HFF-Myc (cell line): ENCODE results near the gene CBL.

Experiments
- DNase-seq: peaks from one replicate; pipeline ENCODE4 v3.0.0-alpha.2; 2011; ENCODE audit warnings: low read depth; ENCODE audit errors: extremely low read depth
- H3K4me3 ChIP-seq: replicated peaks from 2 replicates; pipeline ENCODE4 v1.5.1; 2011; ENCODE audit warnings: low read depth, mild to moderate bottlenecking, control low read depth, low read length
- TF ChIP-seq, protein P1 (sequence below): IDR thresholded peaks from 2 replicates; pipeline ENCODE4 v1.5.1; 2012; ENCODE audit warnings: mild to moderate bottlenecking, low read depth, low read length, control low read depth; ENCODE audit errors: missing control alignments

The CBL gene

DNA sequence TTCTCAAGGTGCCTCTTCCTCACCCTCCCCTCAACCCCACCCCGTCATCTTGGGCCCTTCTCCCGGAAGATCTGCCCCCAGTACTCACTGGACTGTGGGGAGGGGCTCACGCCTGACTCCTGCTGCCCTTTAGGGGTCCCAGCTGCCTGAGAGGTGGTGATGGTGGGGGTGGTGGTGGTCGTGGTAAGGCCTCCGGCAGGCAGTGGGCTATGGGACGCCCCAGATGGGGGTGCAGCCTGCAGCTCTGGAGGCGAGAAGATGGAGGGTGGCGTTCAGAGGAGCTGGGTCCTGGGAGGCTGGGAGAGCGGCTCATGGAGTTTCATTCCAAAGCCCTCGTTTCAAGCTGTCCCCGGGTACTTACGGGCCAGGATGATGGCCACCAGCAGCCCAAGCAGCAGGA is 139.5 kb downstream of the CBL start:
- H3K4me3 ChIP-seq, result no peak overlapping the region
- no peak for DNase-seq
- TF ChIP-seq, protein P1, sequence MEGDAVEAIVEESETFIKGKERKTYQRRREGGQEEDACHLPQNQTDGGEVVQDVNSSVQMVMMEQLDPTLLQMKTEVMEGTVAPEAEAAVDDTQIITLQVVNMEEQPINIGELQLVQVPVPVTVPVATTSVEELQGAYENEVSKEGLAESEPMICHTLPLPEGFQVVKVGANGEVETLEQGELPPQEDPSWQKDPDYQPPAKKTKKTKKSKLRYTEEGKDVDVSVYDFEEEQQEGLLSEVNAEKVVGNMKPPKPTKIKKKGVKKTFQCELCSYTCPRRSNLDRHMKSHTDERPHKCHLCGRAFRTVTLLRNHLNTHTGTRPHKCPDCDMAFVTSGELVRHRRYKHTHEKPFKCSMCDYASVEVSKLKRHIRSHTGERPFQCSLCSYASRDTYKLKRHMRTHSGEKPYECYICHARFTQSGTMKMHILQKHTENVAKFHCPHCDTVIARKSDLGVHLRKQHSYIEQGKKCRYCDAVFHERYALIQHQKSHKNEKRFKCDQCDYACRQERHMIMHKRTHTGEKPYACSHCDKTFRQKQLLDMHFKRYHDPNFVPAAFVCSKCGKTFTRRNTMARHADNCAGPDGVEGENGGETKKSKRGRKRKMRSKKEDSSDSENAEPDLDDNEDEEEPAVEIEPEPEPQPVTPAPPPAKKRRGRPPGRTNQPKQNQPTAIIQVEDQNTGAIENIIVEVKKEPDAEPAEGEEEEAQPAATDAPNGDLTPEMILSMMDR, result no peak

DNA sequence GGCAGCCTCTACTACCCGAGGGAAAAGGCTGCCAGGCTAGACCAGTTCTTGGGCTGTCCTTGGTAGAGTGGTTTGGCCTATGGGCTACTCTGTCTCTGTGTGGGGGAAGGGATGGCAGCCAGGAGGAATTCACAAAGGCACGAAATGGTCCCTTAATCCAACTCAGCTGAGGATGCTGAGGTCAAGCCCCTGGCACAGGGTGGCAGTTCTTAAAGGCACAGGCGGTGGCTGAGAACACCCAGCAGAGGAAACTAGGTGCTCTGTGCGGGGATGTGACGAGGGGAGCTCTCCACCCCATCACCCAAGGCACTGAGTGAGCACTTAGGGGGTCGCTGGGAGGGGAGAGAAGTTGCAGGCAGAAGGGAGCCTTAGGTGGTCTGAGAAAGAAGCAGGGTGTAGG is 140.5 kb downstream of the CBL start, which contains the start of gene MFRP:
Gene MFRP, minus strand, starts transcription at position 101 of the 400 bp plus-strand sequence. CDS start 192 bp downstream, outside the sequence.
- TF ChIP-seq, protein P1, result no peak

DNA sequence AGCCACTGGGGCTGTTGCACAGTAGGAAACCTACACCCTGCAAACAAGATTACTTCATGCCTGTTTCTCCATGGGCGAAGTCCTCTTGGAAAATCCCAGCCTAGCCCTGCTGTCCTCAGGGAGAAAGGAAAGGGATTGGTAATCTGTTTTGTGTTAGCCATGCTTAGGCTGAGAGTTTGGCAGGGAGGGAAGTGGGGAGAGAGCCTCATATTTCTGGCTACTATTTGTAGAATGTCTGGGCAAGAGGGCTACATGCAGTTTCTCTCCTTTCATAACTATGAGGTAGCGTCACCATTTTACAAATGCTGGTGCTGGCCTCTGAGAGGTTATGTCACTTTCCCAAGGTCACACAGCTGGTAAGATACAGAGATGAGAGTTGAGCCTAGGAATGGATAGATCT is 141.1 kb downstream of the CBL start:
- no peak overlapping the region for H3K4me3 ChIP-seq
- TF ChIP-seq, protein P1, result no peak
- no peak for DNase-seq

More for the DNA sequence above, 140.5 kb downstream of the CBL start, which contains the start of gene MFRP:
- no peak for DNase-seq
- no peak within 1 kb of the TSS for H3K4me3 ChIP-seq

- DNase-seq, result no peak
- TF ChIP-seq, protein P1, result no peak
- H3K4me3 ChIP-seq, result no peak overlapping the region
Observed at GRCh38 chr11:119347940-119348605, 141.9 kb downstream of the CBL start.

DNA sequence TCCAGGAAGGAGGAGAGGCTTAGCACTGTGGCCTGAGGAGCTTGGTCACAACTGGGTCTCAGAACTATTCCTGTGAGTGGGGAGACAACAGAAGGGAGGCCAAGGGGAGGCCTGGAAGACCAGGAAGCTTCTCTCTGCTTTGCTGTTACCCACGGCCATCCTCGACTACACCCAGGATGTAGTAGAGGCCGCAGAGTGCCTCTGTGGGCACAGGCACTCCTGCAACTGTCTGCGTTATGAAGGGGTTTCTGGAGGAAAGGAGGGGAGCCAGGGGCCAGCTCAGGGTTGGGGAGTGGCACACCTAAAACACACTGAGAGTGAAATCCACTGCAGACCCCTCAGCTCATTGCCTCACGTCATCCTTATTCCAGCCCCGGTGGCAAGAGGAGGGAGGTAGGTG is 144.2 kb downstream of the CBL start:
- no peak overlapping the region for H3K4me3 ChIP-seq
- DNase-seq, result no peak
- TF ChIP-seq, protein P1, result no peak

- TF ChIP-seq, protein P1, result no peak
- no peak for DNase-seq
- no peak overlapping the region for H3K4me3 ChIP-seq
Observed at GRCh38 chr11:119351232-119351631, 145.1 kb downstream of the CBL start.

- H3K4me3 ChIP-seq, result no peak overlapping the region
- TF ChIP-seq, protein P1, result no peak
- DNase-seq, result no peak
Observed at GRCh38 chr11:119352857-119353260, 146.7 kb downstream of the CBL start.
